Activated naive CD4-positive, alpha-beta T cell treated with anti-CD3 and anti-CD28 coated beads, Interleukin-2, amount 50 U/mL, for 24 hours (primary cell): ENCODE results near the gene RNF169.

Source experiments
- H3K27ac Mint-ChIP-seq: one replicate; pipeline ENCODE4 v1.8.0; 2021; ENCODE audit warnings: mild to moderate bottlenecking, mixed read lengths
- H3K27me3 Mint-ChIP-seq: one replicate; pipeline ENCODE4 v1.8.0; 2021; ENCODE audit warnings: mixed read lengths
- H3K36me3 Mint-ChIP-seq: one replicate; pipeline ENCODE4 v1.8.0; 2021; ENCODE audit warnings: mixed read lengths
- H3K4me1 Mint-ChIP-seq: one replicate; pipeline ENCODE4 v1.8.0; 2021; ENCODE audit warnings: mixed read lengths
- H3K4me3 Mint-ChIP-seq: one replicate; pipeline ENCODE4 v1.8.0; 2021; ENCODE audit warnings: mild to moderate bottlenecking, mixed read lengths
- H3K9me3 Mint-ChIP-seq: one replicate; pipeline ENCODE4 v1.8.0; 2021; ENCODE audit warnings: mixed read lengths

RNF169 gene

GRCh38 chr11:74748211-74749126 lies at the start of gene RNF169:
Gene RNF169 (plus strand): TSS chr11:74748849. CDS start chr11:74748881, 32 bp downstream.
- Mint-ChIP-seq H3K27me3 (no peaks in the 10 kb centered on the region), H3K9me3 (no peaks in the 10 kb centered on the region), H3K27ac (peak within 1 kb of the TSS; percentile 91), H3K4me3 (peak within 1 kb of the TSS; percentile 93), H3K36me3 (no peaks in the 10 kb centered on the region), H3K4me1 (peaks cover 47% of the 10 kb centered on the region)

- peaks cover 4% of the 10 kb centered on the region for H3K4me1 Mint-ChIP-seq
- H3K4me3 Mint-ChIP-seq, result no peak overlapping the region
- H3K27me3 Mint-ChIP-seq, result no peaks in the 10 kb centered on the region
- no peak overlapping the region for H3K27ac Mint-ChIP-seq
- H3K9me3 Mint-ChIP-seq, result no peaks in the 10 kb centered on the region
- H3K36me3 Mint-ChIP-seq, result no peaks in the 10 kb centered on the region
These were observed 48.8 kb upstream of the RNF169 start for GRCh38 chr11:74699615-74700396.

GRCh38 chr11:74701351-74701750 lies 47.3 kb upstream of the RNF169 start:
- no peak overlapping the region for H3K27ac Mint-ChIP-seq
- no peaks in the 10 kb centered on the region for H3K27me3 Mint-ChIP-seq
- H3K4me1 Mint-ChIP-seq, result peaks cover 4% of the 10 kb centered on the region
- no peaks in the 10 kb centered on the region for H3K9me3 Mint-ChIP-seq
- no peaks in the 10 kb centered on the region for H3K36me3 Mint-ChIP-seq
- no peak overlapping the region for H3K4me3 Mint-ChIP-seq

- no peaks in the 10 kb centered on the region for H3K27me3 Mint-ChIP-seq
- no peak overlapping the region for H3K27ac Mint-ChIP-seq
- peaks cover 4% of the 10 kb centered on the region for H3K4me1 Mint-ChIP-seq
- no peaks in the 10 kb centered on the region for H3K36me3 Mint-ChIP-seq
- no peak overlapping the region for H3K4me3 Mint-ChIP-seq
- no peaks in the 10 kb centered on the region for H3K9me3 Mint-ChIP-seq
These were observed 46.2 kb upstream of the RNF169 start for GRCh38 chr11:74702383-74703007.

GRCh38 chr11:74703211-74703610 lies 45.4 kb upstream of the RNF169 start:
- Mint-ChIP-seq H3K4me1 (peaks cover 4% of the 10 kb centered on the region), H3K9me3 (no peaks in the 10 kb centered on the region), H3K4me3 (no peak overlapping the region), H3K27ac (no peak overlapping the region), H3K36me3 (no peaks in the 10 kb centered on the region), H3K27me3 (no peaks in the 10 kb centered on the region)

GRCh38 chr11:74707182-74707581 lies 41.5 kb upstream of the RNF169 start:
- no peak overlapping the region for H3K4me3 Mint-ChIP-seq
- no peaks in the 10 kb centered on the region for H3K9me3 Mint-ChIP-seq
- no peaks in the 10 kb centered on the region for H3K36me3 Mint-ChIP-seq
- peaks cover 3% of the 10 kb centered on the region for H3K4me1 Mint-ChIP-seq
- no peak overlapping the region for H3K27ac Mint-ChIP-seq
- no peaks in the 10 kb centered on the region for H3K27me3 Mint-ChIP-seq

- Mint-ChIP-seq H3K4me3 (no peak overlapping the region), H3K36me3 (no peaks in the 10 kb centered on the region), H3K4me1 (no peaks in the 10 kb centered on the region), H3K9me3 (no peaks in the 10 kb centered on the region), H3K27ac (no peak overlapping the region), H3K27me3 (no peaks in the 10 kb centered on the region)
These were observed 40.8 kb upstream of the RNF169 start for GRCh38 chr11:74707602-74708510.

- Mint-ChIP-seq H3K4me3 (no peak overlapping the region), H3K36me3 (no peaks in the 10 kb centered on the region), H3K27ac (no peak overlapping the region), H3K27me3 (no peaks in the 10 kb centered on the region), H3K4me1 (no peaks in the 10 kb centered on the region), H3K9me3 (no peaks in the 10 kb centered on the region)
These were observed 39.5 kb upstream of the RNF169 start for GRCh38 chr11:74709175-74709574.

GRCh38 chr11:74710281-74710938 lies 38.2 kb upstream of the RNF169 start:
- no peak overlapping the region for H3K4me3 Mint-ChIP-seq
- no peaks in the 10 kb centered on the region for H3K4me1 Mint-ChIP-seq
- no peaks in the 10 kb centered on the region for H3K36me3 Mint-ChIP-seq
- no peaks in the 10 kb centered on the region for H3K27me3 Mint-ChIP-seq
- H3K9me3 Mint-ChIP-seq, result no peaks in the 10 kb centered on the region
- no peak overlapping the region for H3K27ac Mint-ChIP-seq

- no peak overlapping the region for H3K27ac Mint-ChIP-seq
- H3K4me1 Mint-ChIP-seq, result no peaks in the 10 kb centered on the region
- no peaks in the 10 kb centered on the region for H3K27me3 Mint-ChIP-seq
- H3K36me3 Mint-ChIP-seq, result no peaks in the 10 kb centered on the region
- no peaks in the 10 kb centered on the region for H3K9me3 Mint-ChIP-seq
- no peak overlapping the region for H3K4me3 Mint-ChIP-seq
These were observed 35.0 kb upstream of the RNF169 start for GRCh38 chr11:74713686-74714085.

- no peak overlapping the region for H3K4me3 Mint-ChIP-seq
- no peak overlapping the region for H3K27ac Mint-ChIP-seq
These were observed 33.7 kb upstream of the RNF169 start for GRCh38 chr11:74714904-74715303.

GRCh38 chr11:74717221-74717969 lies 31.3 kb upstream of the RNF169 start:
- Mint-ChIP-seq H3K9me3 (no peaks in the 10 kb centered on the region), H3K27me3 (no peaks in the 10 kb centered on the region), H3K27ac (peak overlapping the region; percentile 6), H3K36me3 (no peaks in the 10 kb centered on the region), H3K4me3 (no peak overlapping the region), H3K4me1 (no peaks in the 10 kb centered on the region)

More at GRCh38 chr11:74714904-74715303, 33.7 kb upstream of the RNF169 start:
- Mint-ChIP-seq H3K27me3 (no peaks in the 10 kb centered on the region), H3K36me3 (no peaks in the 10 kb centered on the region), H3K9me3 (no peaks in the 10 kb centered on the region), H3K4me1 (no peaks in the 10 kb centered on the region)

GRCh38 chr11:74719011-74719410 lies 29.6 kb upstream of the RNF169 start:
- Mint-ChIP-seq H3K27me3 (no peaks in the 10 kb centered on the region), H3K4me1 (no peaks in the 10 kb centered on the region), H3K27ac (no peak overlapping the region), H3K9me3 (no peaks in the 10 kb centered on the region), H3K4me3 (no peak overlapping the region), H3K36me3 (no peaks in the 10 kb centered on the region)
